Lower lobe of right lung (tissue), 2 donors: Measurements from ENCODE around the gene KDM5D. TPM values are rescaled to one million over a fixed set of nuclear protein-coding genes. Genes with fewer than 3 reads are reported as not detected.

ENCODE experiments used
- ATAC-seq, 2 donors: fragments of 200-7000 bp; cut with Tn5 transposase; one replicate each; pipeline ENCODE4 v1.9.1; 2020 to 2022; ENCODE audit warnings: mild to moderate bottlenecking in 2 of 2, moderate library complexity in 2 of 2
- DNase-seq: peaks from one replicate; pipeline ENCODE4 v3.0.0-alpha.2; 2020
- H3K27ac ChIP-seq: fragments of 200-600 bp; one replicate; pipeline ENCODE4 v1.8.0; 2022
- H3K27me3 ChIP-seq: fragments of 200-600 bp; one replicate; pipeline ENCODE4 v1.8.0; 2022; ENCODE audit warnings: low read depth
- H3K36me3 ChIP-seq: fragments of 200-600 bp; one replicate; pipeline ENCODE4 v1.8.0; 2022; ENCODE audit warnings: mild to moderate bottlenecking
- H3K4me1 ChIP-seq: fragments of 200-600 bp; one replicate; pipeline ENCODE4 v1.8.0; 2022
- H3K4me3 ChIP-seq: fragments of 200-600 bp; one replicate; pipeline ENCODE4 v1.8.0; 2022; ENCODE audit warnings: mild to moderate bottlenecking
- H3K9me3 ChIP-seq: fragments of 200-600 bp; one replicate; pipeline ENCODE4 v1.8.0; 2022
- intact Hi-C: fragments of 100-400 bp; cut with DNase I; formaldehyde crosslinking; loops from one replicate; pipeline ENCODE4 v1.11.0; 2022
- long read RNA-seq: library from polyadenylated mRNA; unstranded; transcript quantifications from one replicate; pipeline ENCODE4 v2.0.0, GENCODE V29; 2021
- total RNA-seq: library from RNA; stranded (reverse); fragmentation: NEBNext Ultra II Directional; extraction: Animal tissue kit (Norgen Biotek cat#: 25700); gene quantifications from one replicate; pipeline ENCODE4 v1.2.1, GENCODE V29; 2021
- TF ChIP-seq, protein P1 (sequence below): fragments of 200-600 bp; IDR thresholded peaks from one replicate; pipeline ENCODE4 v1.8.0; 2022; ENCODE audit warnings: antibody characterized with exemption, mild to moderate bottlenecking
- donor health status: DM: no; HTN: yes; CAD: no; lungs with severe emphysema.

Gene KDM5D
- 69.2 TPM for total RNA-seq
- long read RNA-seq, full-length matches to known transcripts: 1 of 33 reads
- long read RNA-seq, partial matches to known transcripts: 22 of 33 reads
- long read RNA-seq, other reads (novel, unspliced or antisense): 10 of 33 reads

GRCh38 chrY:19744381-19745378 is at the start of gene KDM5D:
Gene KDM5D (minus strand): TSS chrY:19744726. CDS start chrY:19744534, 192 bp downstream.
- H3K36me3 ChIP-seq: peaks cover 34% of the 10 kb centered on the region
- H3K27ac ChIP-seq: peak within 1 kb of the TSS; percentile 86
- ATAC-seq (peak in 1 of 2 donors; percentile 89), DNase-seq (peak; percentile 55)
- no peaks in the 10 kb centered on the region for H3K4me1 ChIP-seq
- intact Hi-C loops: no loop called here
- no peaks in the 10 kb centered on the region for H3K27me3 ChIP-seq
- TF ChIP-seq, protein P1, sequence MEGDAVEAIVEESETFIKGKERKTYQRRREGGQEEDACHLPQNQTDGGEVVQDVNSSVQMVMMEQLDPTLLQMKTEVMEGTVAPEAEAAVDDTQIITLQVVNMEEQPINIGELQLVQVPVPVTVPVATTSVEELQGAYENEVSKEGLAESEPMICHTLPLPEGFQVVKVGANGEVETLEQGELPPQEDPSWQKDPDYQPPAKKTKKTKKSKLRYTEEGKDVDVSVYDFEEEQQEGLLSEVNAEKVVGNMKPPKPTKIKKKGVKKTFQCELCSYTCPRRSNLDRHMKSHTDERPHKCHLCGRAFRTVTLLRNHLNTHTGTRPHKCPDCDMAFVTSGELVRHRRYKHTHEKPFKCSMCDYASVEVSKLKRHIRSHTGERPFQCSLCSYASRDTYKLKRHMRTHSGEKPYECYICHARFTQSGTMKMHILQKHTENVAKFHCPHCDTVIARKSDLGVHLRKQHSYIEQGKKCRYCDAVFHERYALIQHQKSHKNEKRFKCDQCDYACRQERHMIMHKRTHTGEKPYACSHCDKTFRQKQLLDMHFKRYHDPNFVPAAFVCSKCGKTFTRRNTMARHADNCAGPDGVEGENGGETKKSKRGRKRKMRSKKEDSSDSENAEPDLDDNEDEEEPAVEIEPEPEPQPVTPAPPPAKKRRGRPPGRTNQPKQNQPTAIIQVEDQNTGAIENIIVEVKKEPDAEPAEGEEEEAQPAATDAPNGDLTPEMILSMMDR: no peak
- no peaks in the 10 kb centered on the region for H3K9me3 ChIP-seq
- H3K4me3 ChIP-seq: peak within 1 kb of the TSS; percentile 60

DNA sequence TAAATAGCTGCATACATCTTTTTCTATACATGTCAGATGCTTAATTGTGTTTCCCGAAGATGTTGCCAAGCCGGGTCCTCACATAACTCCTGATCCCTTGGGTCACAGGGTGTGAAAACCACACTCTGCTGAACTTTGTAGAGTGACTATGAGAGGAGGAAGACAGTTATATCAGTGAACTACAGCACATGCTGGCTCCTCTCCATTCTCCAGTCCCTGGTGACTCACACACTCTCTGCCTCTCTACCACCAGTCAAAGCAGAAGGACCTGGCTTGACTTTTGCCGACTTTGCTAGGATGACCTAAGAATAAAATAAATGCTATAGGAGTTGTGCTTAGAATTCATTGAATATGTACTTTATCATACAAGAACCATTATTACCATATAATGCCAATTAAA is 23.8 kb upstream of the KDM5D start:
- Histone ChIP-seq H3K4me3 (no peak overlapping the region), H3K4me1 (no peaks in the 10 kb centered on the region), H3K27ac (no peak overlapping the region), H3K36me3 (no peaks in the 10 kb centered on the region), H3K27me3 (no peaks in the 10 kb centered on the region), H3K9me3 (no peaks in the 10 kb centered on the region)
- no peak for DNase-seq
- TF ChIP-seq, protein P1: no peak
- intact Hi-C loops: no loop called here
- ATAC-seq: no peak

GRCh38 chrY:19743331-19743730 is 1.2 kb downstream of the KDM5D start:
- ATAC-seq (no peak), DNase-seq (no peak)
- Histone ChIP-seq H3K27me3 (no peaks in the 10 kb centered on the region), H3K36me3 (peaks cover 46% of the 10 kb centered on the region), H3K4me1 (peaks cover 3% of the 10 kb centered on the region), H3K4me3 (peak overlapping the region; percentile 60), H3K27ac (no peak overlapping the region), H3K9me3 (no peaks in the 10 kb centered on the region)
- TF ChIP-seq, protein P1: no peak
- intact Hi-C loops: no loop called here

GRCh38 chrY:19742153-19742552 is 2.4 kb downstream of the KDM5D start:
- H3K27me3 ChIP-seq: no peaks in the 10 kb centered on the region
- peaks cover 5% of the 10 kb centered on the region for H3K4me1 ChIP-seq
- H3K27ac ChIP-seq: no peak overlapping the region
- ATAC-seq (no peak), DNase-seq (no peak)
- no peak overlapping the region for H3K4me3 ChIP-seq
- H3K9me3 ChIP-seq: no peaks in the 10 kb centered on the region
- intact Hi-C loops: no loop called here
- TF ChIP-seq, protein P1: no peak
- peaks cover 51% of the 10 kb centered on the region for H3K36me3 ChIP-seq

- DNase-seq (no peak), ATAC-seq (no peak)
- intact Hi-C loops: no loop called here
- H3K9me3 ChIP-seq: no peaks in the 10 kb centered on the region
- TF ChIP-seq, protein P1: no peak
- H3K4me3 ChIP-seq: no peak overlapping the region
- H3K36me3 ChIP-seq: peaks cover 76% of the 10 kb centered on the region
- no peaks in the 10 kb centered on the region for H3K27me3 ChIP-seq
- peaks cover 5% of the 10 kb centered on the region for H3K4me1 ChIP-seq
- H3K27ac ChIP-seq: no peak overlapping the region
Measured at GRCh38 chrY:19734425-19734824, 10.1 kb downstream of the KDM5D start.
